ENCODE results near the gene CHAF1A. TPM values are rescaled to one million over a fixed set of nuclear protein-coding genes. Genes with fewer than 3 reads are reported as not detected.

CHAF1A gene
- total and polyA plus RNA-seq, 3 donors from 2014 or later: 24.1 to 37.7 (median 28.6) TPM

GRCh38 chr19:4389511-4390016, 12.9 kb upstream of the CHAF1A start:
- Histone ChIP-seq H3K4me1 (peaks cover 70% of the 10 kb centered on the region), H3K9me3 (no peaks in the 10 kb centered on the region), H3K27me3 (no peaks in the 10 kb centered on the region), H3K27ac (peak overlapping the region; percentile 40 to 64), H3K4me3 (no peak overlapping the region), H3K36me3 (ENCODE audit: low read depth, missing control alignments) (no peaks in the 10 kb centered on the region)
- 60 to 81% methylated on average over 7 to 17 of the region's 17 CpGs for WGBS, 2 donors
- intact Hi-C loops (cut with DNase I; ENCODE audit: low total_unique reads): no loop called here
- no peak for DNase-seq
- TF ChIP-seq POLR2A (IDR thresholded peaks at IDR 0.05): no peak
- TF ChIP-seq, protein P1, sequence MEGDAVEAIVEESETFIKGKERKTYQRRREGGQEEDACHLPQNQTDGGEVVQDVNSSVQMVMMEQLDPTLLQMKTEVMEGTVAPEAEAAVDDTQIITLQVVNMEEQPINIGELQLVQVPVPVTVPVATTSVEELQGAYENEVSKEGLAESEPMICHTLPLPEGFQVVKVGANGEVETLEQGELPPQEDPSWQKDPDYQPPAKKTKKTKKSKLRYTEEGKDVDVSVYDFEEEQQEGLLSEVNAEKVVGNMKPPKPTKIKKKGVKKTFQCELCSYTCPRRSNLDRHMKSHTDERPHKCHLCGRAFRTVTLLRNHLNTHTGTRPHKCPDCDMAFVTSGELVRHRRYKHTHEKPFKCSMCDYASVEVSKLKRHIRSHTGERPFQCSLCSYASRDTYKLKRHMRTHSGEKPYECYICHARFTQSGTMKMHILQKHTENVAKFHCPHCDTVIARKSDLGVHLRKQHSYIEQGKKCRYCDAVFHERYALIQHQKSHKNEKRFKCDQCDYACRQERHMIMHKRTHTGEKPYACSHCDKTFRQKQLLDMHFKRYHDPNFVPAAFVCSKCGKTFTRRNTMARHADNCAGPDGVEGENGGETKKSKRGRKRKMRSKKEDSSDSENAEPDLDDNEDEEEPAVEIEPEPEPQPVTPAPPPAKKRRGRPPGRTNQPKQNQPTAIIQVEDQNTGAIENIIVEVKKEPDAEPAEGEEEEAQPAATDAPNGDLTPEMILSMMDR (IDR thresholded peaks at IDR 0.05): no peak

DNA sequence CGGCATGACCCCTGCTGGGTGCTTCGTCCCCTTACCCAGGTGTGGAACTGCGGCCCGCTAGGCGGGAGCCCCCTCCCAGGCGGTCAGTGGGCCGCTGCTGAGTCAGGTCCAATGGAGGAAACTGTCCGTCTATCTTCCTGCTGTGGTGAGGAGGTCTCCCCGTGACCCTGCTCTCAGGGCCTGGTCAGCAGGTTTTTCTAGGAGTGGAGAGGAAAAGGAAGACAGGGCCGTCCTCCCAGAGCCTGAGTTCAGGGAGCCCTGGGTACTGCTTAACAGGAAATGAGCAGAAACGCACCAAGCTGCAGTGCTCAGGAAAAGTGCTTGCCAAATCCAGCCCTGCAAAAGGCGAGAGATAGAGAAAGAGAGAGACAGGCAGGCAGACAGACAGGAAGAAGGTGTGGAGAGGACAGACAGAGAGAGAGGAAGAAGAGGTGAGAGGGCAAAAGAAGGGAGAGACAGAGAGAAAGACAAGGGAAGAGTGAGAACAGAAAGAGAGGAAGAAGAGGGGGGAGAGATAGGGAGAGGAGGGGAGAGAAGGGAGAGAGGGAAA, 12.3 kb upstream of the CHAF1A start:
- intact Hi-C loops (cut with DNase I; ENCODE audit: low total_unique reads): no loop called here
- DNase-seq: peak; percentile 43
- TF ChIP-seq, protein P1 (IDR thresholded peaks at IDR 0.05): no peak
- no peak for TF ChIP-seq POLR2A (IDR thresholded peaks at IDR 0.05)
- no peaks in the 10 kb centered on the region for H3K9me3 ChIP-seq
- no peak overlapping the region for H3K4me3 ChIP-seq
- H3K36me3 ChIP-seq (ENCODE audit: low read depth, missing control alignments): no peaks in the 10 kb centered on the region
- H3K27ac ChIP-seq: peak overlapping the region; percentile 40 to 64
- WGBS, 2 donors: 46 to 74% methylated on average over 10 to 12 of the region's 12 CpGs
- H3K27me3 ChIP-seq: no peaks in the 10 kb centered on the region
- H3K4me1 ChIP-seq: peaks cover 74% of the 10 kb centered on the region

DNA sequence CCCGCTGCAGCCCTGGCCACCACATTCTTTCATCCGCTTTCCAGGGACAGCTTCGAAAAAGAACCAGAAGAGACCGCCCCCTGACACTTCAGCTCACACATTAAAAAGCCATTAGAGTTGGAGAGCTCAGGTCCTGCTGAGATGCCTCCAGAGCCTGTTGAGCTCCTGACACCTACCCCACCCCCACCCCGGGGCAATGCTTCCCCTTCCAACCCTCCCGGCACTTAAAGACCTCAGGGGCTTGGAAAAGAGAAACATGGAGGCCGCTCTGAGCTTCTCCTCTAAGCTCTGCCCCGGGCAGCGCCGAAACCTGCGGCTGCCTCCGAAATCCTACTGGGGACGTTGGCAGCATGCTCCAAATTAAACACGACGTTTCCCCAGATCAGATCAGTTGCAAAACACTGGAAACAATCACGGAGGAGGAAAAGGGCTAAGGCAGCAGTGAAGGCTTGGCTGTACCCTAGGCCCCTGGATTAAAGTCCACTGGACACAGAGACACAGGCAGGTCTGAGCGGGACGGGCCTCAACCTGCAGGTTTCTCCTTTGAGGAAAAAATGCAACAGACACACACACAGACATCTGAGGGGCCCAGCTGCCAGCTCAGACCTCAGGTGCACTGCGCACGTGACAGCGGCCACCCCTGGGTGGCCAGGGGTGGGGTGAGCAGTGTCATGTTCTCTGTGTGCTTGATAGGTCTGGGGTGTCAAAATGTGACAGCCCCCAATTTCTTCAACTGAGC, 11.7 kb upstream of the CHAF1A start:
- Histone ChIP-seq H3K27me3 (no peaks in the 10 kb centered on the region), H3K27ac (peak overlapping the region; percentile 40 to 64), H3K4me1 (peaks cover 72% of the 10 kb centered on the region), H3K9me3 (no peaks in the 10 kb centered on the region), H3K4me3 (no peak overlapping the region), H3K36me3 (ENCODE audit: low read depth, missing control alignments) (no peaks in the 10 kb centered on the region)
- intact Hi-C loops (cut with DNase I; ENCODE audit: low total_unique reads): no loop called here
- WGBS, 2 donors: 53 to 54% methylated on average over 19 to 21 of the region's 21 CpGs
- peak; percentile 20 for DNase-seq
- TF ChIP-seq, protein P1 (IDR thresholded peaks at IDR 0.05): no peak
- TF ChIP-seq POLR2A (IDR thresholded peaks at IDR 0.05): no peak

DNA sequence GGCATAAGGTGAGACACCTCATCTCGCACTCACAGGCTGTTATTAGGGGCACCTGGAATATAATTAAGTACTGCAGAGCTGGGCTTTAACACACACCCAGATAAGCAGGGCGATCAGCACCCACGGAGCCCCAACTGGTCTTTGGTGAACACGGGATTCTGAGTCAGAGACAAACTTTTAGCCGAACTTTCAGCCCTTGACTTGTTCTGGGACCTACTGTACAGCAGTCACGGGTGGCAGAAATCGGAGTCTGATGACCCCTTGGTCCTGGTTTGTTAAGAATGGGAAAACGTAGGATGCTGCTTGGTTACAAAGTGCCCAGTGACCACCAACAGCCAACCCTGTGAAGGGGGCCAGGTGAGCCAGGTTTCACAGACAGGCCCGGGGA, 11.1 kb upstream of the CHAF1A start:
- Histone ChIP-seq H3K9me3 (no peaks in the 10 kb centered on the region), H3K4me3 (no peak overlapping the region), H3K27me3 (no peaks in the 10 kb centered on the region), H3K4me1 (peaks cover 68% of the 10 kb centered on the region), H3K36me3 (ENCODE audit: low read depth, missing control alignments) (no peaks in the 10 kb centered on the region), H3K27ac (peak overlapping the region; percentile 25 to 64)
- no peak for DNase-seq
- 57% methylated on average over 9 of the region's 9 CpGs; no CpG with 5 or more reads in 1 of the 2 donors for WGBS, 2 donors
- TF ChIP-seq, protein P1 (IDR thresholded peaks at IDR 0.05): no peak
- no peak for TF ChIP-seq POLR2A (IDR thresholded peaks at IDR 0.05)
- intact Hi-C loops (cut with DNase I; ENCODE audit: low total_unique reads): no loop called here
